Measurements from ENCODE around the gene FBXW12.

DNA sequence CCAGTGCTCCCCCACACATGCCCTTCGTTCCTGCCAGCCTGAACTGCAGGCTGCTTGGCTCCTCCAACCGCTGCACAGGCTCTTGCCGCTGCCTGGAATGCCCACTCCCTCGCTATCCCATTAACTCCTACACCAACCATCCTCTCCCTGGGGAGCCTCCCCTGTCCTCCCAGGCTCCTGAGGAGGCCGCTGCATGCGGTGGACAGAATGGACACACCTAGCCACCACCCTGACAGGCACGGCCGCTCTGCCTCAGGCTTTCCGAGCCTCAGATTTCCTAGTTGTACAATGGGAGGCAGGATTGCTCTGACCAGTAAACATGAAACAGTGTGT lies 55.6 kb downstream of the FBXW12 start:
- TF ChIP-seq NR2C2 (CRISPR knock-in tag; IDR thresholded peaks at IDR 0.05) (no peak), MYBL2 (CRISPR knock-in tag; IDR thresholded peaks at IDR 0.05) (no peak), NR3C1 (CRISPR knock-in tag; conservative IDR thresholded peaks at IDR 0.05; ENCODE audit: low read depth) (no peak), JUN (CRISPR knock-in tag; IDR thresholded peaks at IDR 0.05) (no peak; the same call in 1 of the 2 replicates), IRF2 (CRISPR knock-in tag; IDR thresholded peaks at IDR 0.05; ENCODE audit: borderline replicate concordance, low read depth) (no peak), RELA (CRISPR knock-in tag; IDR thresholded peaks at IDR 0.05; ENCODE audit: borderline replicate concordance) (no peak), ETV6 (CRISPR knock-in tag; IDR thresholded peaks at IDR 0.05) (no peak), EMX1 (CRISPR knock-in tag; IDR thresholded peaks at IDR 0.05) (no peak)
- TF ChIP-seq, protein P1, sequence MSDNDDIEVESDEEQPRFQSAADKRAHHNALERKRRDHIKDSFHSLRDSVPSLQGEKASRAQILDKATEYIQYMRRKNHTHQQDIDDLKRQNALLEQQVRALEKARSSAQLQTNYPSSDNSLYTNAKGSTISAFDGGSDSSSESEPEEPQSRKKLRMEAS (CRISPR knock-in tag; IDR thresholded peaks at IDR 0.05): no peak
- TF ChIP-seq, protein P2, sequence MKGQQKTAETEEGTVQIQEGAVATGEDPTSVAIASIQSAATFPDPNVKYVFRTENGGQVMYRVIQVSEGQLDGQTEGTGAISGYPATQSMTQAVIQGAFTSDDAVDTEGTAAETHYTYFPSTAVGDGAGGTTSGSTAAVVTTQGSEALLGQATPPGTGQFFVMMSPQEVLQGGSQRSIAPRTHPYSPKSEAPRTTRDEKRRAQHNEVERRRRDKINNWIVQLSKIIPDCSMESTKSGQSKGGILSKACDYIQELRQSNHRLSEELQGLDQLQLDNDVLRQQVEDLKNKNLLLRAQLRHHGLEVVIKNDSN (CRISPR knock-in tag; IDR thresholded peaks at IDR 0.05): no peak
- TF ChIP-seq, protein P3, sequence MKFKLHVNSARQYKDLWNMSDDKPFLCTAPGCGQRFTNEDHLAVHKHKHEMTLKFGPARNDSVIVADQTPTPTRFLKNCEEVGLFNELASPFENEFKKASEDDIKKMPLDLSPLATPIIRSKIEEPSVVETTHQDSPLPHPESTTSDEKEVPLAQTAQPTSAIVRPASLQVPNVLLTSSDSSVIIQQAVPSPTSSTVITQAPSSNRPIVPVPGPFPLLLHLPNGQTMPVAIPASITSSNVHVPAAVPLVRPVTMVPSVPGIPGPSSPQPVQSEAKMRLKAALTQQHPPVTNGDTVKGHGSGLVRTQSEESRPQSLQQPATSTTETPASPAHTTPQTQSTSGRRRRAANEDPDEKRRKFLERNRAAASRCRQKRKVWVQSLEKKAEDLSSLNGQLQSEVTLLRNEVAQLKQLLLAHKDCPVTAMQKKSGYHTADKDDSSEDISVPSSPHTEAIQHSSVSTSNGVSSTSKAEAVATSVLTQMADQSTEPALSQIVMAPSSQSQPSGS (CRISPR knock-in tag; IDR thresholded peaks at IDR 0.05; ENCODE audit: borderline replicate concordance, low read depth): no peak
- TF ChIP-seq, protein P4, sequence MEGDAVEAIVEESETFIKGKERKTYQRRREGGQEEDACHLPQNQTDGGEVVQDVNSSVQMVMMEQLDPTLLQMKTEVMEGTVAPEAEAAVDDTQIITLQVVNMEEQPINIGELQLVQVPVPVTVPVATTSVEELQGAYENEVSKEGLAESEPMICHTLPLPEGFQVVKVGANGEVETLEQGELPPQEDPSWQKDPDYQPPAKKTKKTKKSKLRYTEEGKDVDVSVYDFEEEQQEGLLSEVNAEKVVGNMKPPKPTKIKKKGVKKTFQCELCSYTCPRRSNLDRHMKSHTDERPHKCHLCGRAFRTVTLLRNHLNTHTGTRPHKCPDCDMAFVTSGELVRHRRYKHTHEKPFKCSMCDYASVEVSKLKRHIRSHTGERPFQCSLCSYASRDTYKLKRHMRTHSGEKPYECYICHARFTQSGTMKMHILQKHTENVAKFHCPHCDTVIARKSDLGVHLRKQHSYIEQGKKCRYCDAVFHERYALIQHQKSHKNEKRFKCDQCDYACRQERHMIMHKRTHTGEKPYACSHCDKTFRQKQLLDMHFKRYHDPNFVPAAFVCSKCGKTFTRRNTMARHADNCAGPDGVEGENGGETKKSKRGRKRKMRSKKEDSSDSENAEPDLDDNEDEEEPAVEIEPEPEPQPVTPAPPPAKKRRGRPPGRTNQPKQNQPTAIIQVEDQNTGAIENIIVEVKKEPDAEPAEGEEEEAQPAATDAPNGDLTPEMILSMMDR (IDR thresholded peaks at IDR 0.05): no peak
- TF ChIP-seq, protein P5, sequence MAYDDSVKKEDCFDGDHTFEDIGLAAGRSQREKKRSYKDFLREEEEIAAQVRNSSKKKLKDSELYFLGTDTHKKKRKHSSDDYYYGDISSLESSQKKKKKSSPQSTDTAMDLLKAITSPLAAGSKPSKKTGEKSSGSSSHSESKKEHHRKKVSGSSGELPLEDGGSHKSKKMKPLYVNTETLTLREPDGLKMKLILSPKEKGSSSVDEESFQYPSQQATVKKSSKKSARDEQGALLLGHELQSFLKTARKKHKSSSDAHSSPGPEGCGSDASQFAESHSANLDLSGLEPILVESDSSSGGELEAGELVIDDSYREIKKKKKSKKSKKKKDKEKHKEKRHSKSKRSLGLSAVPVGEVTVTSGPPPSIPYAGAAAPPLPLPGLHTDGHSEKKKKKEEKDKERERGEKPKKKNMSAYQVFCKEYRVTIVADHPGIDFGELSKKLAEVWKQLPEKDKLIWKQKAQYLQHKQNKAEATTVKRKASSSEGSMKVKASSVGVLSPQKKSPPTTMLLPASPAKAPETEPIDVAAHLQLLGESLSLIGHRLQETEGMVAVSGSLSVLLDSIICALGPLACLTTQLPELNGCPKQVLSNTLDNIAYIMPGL (CRISPR knock-in tag; IDR thresholded peaks at IDR 0.05): no peak
